ENCODE results near the gene ZSCAN32.

Gene ZSCAN32

GRCh38 chr16:3400779-3401688 lies at the start of gene ZSCAN32, which contains the start of gene ZNF174:
ZSCAN32 (minus strand) TSS chr16:3401004; CDS start chr16:3397557, 3,447 bp downstream.
ZNF174 (plus strand) TSS chr16:3401215; CDS start chr16:3402005, 790 bp downstream.
- peak; percentile 91 for FAIRE-seq

GRCh38 chr16:3444032-3444388 lies 43.2 kb upstream of the ZSCAN32 start:
- no peak for FAIRE-seq

DNA sequence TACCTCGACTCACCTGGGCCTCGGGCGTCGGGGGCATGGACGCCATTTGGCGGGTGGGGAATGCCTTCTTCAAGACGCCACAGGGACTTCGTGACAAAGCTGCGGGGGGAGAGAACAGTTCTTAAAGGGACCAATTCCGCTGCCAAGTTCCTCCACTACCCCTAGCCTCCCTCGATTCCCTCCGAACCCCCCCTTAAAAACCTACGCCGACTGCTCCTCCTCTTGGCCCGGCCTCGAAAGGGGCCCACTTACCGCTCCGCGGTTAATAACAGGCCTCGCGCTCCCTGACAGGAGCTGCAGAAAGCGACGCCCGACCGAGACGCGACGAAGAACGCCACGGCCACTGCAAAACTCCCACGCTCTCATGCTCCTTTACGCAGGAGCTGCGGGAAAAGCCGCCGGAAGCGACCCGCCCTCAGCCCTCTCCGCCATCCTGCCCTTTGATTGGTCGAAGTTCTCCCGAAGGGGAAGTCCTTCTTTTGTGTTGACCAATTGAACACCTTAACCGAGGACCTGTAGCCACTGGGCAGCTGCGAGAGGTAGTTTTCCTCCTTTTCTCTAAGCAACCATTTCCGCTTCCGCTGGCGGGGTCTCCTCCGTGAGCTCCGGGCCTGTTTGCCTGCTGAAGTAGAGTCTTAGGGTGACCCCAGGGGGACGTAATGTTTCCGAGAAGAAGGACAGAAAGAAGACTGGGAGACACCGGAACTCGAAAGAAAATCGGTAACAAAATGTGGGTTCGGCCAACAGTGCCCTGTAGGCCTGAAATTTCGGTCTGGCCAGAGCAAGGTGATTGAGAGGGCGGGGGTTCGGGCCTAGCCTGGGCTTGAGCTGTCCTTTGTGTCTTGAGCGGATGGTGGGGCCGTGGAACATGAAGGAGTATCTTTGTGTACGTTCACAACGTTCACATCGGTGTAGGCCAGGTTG lies 42.6 kb upstream of the ZSCAN32 start, which contains the start of the genes NAA60 and ZNF597:
Gene NAA60 (plus strand): TSS at position 573 of the 924 bp plus-strand sequence. CDS start 32,548 bp downstream, outside the sequence.
Gene ZNF597 (minus strand): TSS at position 397 of the 924 bp plus-strand sequence. CDS start 351 bp downstream, at position 46.
- FAIRE-seq = peak; percentile 71

DNA sequence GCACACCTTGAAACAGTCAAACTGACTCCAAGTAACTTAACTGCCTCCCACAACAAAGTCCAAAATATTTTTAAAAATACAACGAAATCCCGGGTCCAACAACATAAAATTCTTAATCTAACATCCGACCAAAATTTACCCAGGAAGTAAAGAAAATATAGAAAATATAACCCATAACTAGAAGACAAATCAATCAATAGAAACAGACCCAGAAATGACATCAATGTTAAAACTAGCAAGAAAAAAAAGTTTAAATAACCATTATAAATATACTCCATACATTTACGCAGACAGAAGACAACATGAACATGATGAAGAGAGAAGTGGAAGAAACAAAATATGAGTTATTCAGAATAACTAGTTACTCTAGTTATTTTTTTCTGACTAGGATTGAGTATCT lies 38.8 kb upstream of the ZSCAN32 start:
- FAIRE-seq = no peak

DNA sequence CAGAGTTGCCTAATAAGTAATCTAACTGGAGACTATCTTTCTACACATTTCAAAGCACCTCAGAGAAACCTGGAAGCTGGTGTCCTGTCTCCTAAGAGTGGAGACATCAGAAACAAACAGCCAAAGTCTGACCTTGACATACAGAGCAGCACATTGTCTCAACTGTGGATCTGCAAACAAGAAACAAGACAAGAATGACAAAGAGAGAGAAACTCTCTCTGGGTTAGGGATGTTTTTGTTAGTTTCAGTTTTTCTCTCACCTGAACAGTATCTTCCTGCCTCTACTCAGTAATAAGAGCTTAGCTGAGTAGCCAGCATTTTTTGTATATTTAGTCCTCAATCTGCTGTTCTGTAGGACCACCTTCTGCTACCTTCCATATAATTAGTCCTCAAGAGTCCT lies 33.6 kb upstream of the ZSCAN32 start:
- no peak for FAIRE-seq

- FAIRE-seq = no peak
Measured at GRCh38 chr16:3431779-3432219, 31.0 kb upstream of the ZSCAN32 start.

- no peak for FAIRE-seq
Measured at GRCh38 chr16:3413730-3414379, 13.1 kb upstream of the ZSCAN32 start.

GRCh38 chr16:3408561-3409197 lies 7.9 kb upstream of the ZSCAN32 start:
- no peak for FAIRE-seq

- FAIRE-seq = no peak
Measured at GRCh38 chr16:3401719-3402397, 1.1 kb upstream of the ZSCAN32 start.

GRCh38 chr16:3400446-3400778 lies 392 bp downstream of the ZSCAN32 start:
- FAIRE-seq = no peak

GRCh38 chr16:3389663-3390338 lies 11.0 kb downstream of the ZSCAN32 start:
- FAIRE-seq = no peak

DNA sequence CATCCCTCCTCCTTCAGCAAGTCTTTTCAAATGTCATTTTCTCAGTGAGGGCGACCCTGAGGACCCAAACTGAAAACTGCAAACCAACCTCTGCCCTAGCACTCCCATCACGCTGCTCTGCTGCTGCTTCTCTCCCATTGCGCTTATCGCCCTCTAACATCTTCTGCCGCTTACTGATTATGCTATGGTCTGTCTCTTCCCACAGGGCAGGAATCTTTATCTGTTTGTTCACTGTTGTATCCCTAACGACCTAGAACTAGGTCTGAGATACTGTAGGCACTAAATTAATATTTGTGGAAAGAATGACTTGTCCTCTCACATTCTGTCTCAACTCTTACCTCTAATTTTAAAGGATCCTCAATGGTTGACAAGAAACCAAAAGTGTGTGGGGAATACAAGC lies 12.5 kb downstream of the ZSCAN32 start:
- no peak for FAIRE-seq

DNA sequence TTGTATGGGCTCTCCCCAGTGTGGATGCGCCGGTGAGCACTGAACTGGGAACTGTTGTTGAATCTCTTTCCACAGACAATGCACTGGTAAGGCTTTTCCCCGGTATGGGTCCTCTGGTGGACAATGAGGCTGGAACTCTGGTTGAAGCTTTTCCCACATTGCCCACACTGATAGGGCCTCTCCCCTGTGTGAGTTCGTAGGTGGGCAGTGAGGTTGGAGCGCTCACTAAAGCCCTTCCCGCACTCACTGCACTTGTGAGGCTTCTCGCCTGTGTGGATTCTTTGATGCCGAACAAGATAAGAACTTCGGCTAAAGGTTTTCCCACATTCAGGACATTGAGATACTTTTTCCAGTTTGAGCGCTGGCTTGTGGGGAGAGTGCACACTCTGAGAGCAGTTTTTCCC lies 17.8 kb downstream of the ZSCAN32 start:
- FAIRE-seq = no peak

- no peak for FAIRE-seq
Measured at GRCh38 chr16:3377917-3378316, 22.9 kb downstream of the ZSCAN32 start.

DNA sequence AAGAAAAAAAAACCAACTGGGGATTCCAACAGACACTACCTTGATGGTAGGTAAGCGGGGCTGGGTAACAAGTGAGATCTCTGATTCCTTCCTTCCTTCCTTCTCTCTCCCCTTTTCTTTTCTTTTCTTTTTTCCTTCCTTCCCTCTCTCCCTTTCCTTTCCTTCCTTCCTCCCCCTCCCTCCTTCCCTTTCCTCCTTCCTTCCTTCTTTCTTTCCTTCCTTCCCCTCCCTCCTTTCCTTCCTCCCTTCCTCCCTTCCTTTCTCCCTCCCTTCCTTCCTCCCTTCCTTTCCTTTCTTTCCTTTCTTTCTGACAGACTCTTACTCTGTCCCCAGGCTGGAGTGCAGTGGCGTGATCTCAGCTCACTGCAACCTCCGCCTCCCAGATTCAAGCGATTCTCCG lies 25.1 kb downstream of the ZSCAN32 start:
- no peak for FAIRE-seq

GRCh38 chr16:3369073-3369472 lies 31.7 kb downstream of the ZSCAN32 start:
- FAIRE-seq = no peak

GRCh38 chr16:3364774-3365427 lies 35.9 kb downstream of the ZSCAN32 start:
- FAIRE-seq = peak; percentile 80

GRCh38 chr16:3363793-3364192 lies 37.0 kb downstream of the ZSCAN32 start:
- no peak for FAIRE-seq

GRCh38 chr16:3362931-3363330 lies 37.9 kb downstream of the ZSCAN32 start:
- FAIRE-seq = no peak

GRCh38 chr16:3358871-3359270 lies 41.9 kb downstream of the ZSCAN32 start:
- no peak for FAIRE-seq
